Measurements from ENCODE around the gene XAF1.

The XAF1 gene, protein sequence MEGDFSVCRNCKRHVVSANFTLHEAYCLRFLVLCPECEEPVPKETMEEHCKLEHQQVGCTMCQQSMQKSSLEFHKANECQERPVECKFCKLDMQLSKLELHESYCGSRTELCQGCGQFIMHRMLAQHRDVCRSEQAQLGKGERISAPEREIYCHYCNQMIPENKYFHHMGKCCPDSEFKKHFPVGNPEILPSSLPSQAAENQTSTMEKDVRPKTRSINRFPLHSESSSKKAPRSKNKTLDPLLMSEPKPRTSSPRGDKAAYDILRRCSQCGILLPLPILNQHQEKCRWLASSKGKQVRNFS

DNA sequence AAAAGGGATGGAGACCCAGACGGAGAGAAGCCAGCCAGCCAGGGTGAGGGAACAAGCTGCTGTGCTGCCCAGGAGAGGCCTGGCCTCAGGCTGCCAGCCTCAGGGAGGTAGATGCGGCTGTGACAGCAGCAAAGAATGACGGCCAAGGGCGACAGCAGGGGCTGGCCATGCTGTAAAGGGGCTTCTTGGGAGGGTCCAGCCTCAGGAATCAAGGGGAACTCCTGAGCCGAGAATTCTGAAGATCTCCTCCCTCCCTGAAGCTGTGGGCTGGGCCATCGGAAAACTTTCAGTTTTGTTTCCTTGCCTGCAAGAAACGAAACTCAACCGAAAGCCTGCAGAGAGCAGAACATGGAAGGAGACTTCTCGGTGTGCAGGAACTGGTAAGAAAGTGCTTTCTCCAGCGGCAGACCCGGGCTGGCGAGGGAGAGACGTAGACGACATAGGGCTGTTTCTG is at the start of gene XAF1:
Gene XAF1 (plus strand): TSS at position 316 of the 454 bp plus-strand sequence. CDS start 33 bp downstream, at position 349.
- TF ChIP-seq CTCF (conservative IDR thresholded peaks at IDR 0.05; ENCODE audit: low read depth, low read length): no peak
- Histone ChIP-seq H3K4me3 (IDR thresholded peaks at IDR 0.05; ENCODE audit: insufficient read depth, low read depth, low read length) (no peak within 1 kb of the TSS), H3K36me3 (ENCODE audit: insufficient read depth) (no peaks in the 10 kb centered on the region), H3K27ac (no peak within 1 kb of the TSS), H2AFZ (ENCODE audit: low read depth) (peak within 1 kb of the TSS; percentile 38; the same call in 1 of the 2 replicates), H3K79me2 (ENCODE audit: insufficient read depth, low read depth) (no peaks in the 10 kb centered on the region), H3K9ac (peak within 1 kb of the TSS; percentile 18; the same call in 1 of the 2 replicates), H3K4me2 (peak within 1 kb of the TSS; percentile 17; the same call in 1 of the 2 replicates), H3K4me1 (ENCODE audit: low read depth, poor library complexity, severe bottlenecking) (no peaks in the 10 kb centered on the region), H4K20me1 (ENCODE audit: insufficient read depth) (no peaks in the 10 kb centered on the region), H3K27me3 (ENCODE audit: insufficient read depth, low read depth) (no peaks in the 10 kb centered on the region)

DNA sequence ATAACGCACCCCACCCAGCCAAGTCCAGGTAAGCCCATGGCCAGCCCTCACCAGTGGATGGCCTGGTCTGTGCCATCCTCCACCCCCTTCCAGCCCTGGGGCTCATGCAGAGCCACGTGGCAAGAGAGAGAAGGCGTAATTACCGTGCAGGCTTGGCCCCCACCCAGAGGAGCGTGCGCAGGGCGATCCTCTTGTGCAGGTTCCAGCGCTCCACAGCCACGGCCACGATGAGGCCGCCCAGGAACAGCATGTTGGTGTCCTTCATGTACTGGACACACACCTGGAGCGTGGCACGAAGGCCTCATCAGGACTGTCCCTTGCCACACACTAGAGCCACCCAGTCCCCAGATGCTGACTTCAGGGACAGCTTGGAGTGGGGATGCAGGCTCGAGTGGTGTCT is 49.3 kb upstream of the XAF1 start:
- Histone ChIP-seq H3K4me3 (IDR thresholded peaks at IDR 0.05; ENCODE audit: insufficient read depth, low read depth, low read length) (no peak overlapping the region), H3K79me2 (ENCODE audit: insufficient read depth, low read depth) (no peaks in the 10 kb centered on the region), H3K4me2 (no peak overlapping the region), H3K27me3 (ENCODE audit: insufficient read depth, low read depth) (no peaks in the 10 kb centered on the region), H2AFZ (ENCODE audit: low read depth) (no peak overlapping the region), H3K36me3 (ENCODE audit: insufficient read depth) (no peaks in the 10 kb centered on the region), H3K27ac (no peak overlapping the region), H3K4me1 (ENCODE audit: low read depth, poor library complexity, severe bottlenecking) (no peaks in the 10 kb centered on the region), H4K20me1 (ENCODE audit: insufficient read depth) (no peaks in the 10 kb centered on the region), H3K9ac (no peak overlapping the region)
- no peak for TF ChIP-seq CTCF (conservative IDR thresholded peaks at IDR 0.05; ENCODE audit: low read depth, low read length)

DNA sequence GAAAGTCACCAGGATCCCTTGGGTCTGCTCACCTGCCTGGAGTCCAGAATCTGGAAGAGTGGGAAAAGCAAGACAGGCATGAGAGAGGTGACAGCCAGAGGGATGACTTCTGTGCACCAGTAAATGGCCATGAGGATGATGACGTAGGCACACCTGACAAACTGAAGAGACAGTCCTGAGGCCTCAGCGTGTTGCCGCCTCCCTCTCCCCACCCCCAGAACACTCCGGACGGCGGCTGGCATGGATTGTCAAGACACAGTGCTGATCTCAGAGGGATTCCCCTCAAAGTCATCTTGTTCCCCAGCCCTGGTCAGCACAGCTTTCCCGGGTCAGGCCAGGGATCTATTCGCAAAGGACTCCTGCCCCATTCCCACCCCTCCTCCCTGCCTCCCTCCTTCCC is 48.9 kb upstream of the XAF1 start:
- H3K4me2 ChIP-seq: no peak overlapping the region
- no peaks in the 10 kb centered on the region for H3K27me3 ChIP-seq (ENCODE audit: insufficient read depth, low read depth)
- TF ChIP-seq CTCF (conservative IDR thresholded peaks at IDR 0.05; ENCODE audit: low read depth, low read length): no peak
- H3K4me3 ChIP-seq (IDR thresholded peaks at IDR 0.05; ENCODE audit: insufficient read depth, low read depth, low read length): no peak overlapping the region
- H3K27ac ChIP-seq: no peak overlapping the region
- no peak overlapping the region for H3K9ac ChIP-seq
- H3K36me3 ChIP-seq (ENCODE audit: insufficient read depth): no peaks in the 10 kb centered on the region
- no peaks in the 10 kb centered on the region for H4K20me1 ChIP-seq (ENCODE audit: insufficient read depth)
- H3K4me1 ChIP-seq (ENCODE audit: low read depth, poor library complexity, severe bottlenecking): no peaks in the 10 kb centered on the region
- no peaks in the 10 kb centered on the region for H3K79me2 ChIP-seq (ENCODE audit: insufficient read depth, low read depth)
- no peak overlapping the region for H2AFZ ChIP-seq (ENCODE audit: low read depth)

- no peak overlapping the region for H3K4me3 ChIP-seq (IDR thresholded peaks at IDR 0.05; ENCODE audit: insufficient read depth, low read depth, low read length)
Observed at GRCh38 chr17:6708357-6708961, 47.4 kb upstream of the XAF1 start.

More at GRCh38 chr17:6708357-6708961, 47.4 kb upstream of the XAF1 start:
- no peak overlapping the region for H3K27ac ChIP-seq
- TF ChIP-seq CTCF (conservative IDR thresholded peaks at IDR 0.05; ENCODE audit: low read depth, low read length): no peak
- H3K27me3 ChIP-seq (ENCODE audit: insufficient read depth, low read depth): no peaks in the 10 kb centered on the region
- H3K9ac ChIP-seq: no peak overlapping the region
- no peak overlapping the region for H2AFZ ChIP-seq (ENCODE audit: low read depth)
- no peaks in the 10 kb centered on the region for H4K20me1 ChIP-seq (ENCODE audit: insufficient read depth)
- H3K4me1 ChIP-seq (ENCODE audit: low read depth, poor library complexity, severe bottlenecking): no peaks in the 10 kb centered on the region
- no peaks in the 10 kb centered on the region for H3K36me3 ChIP-seq (ENCODE audit: insufficient read depth)
- no peaks in the 10 kb centered on the region for H3K79me2 ChIP-seq (ENCODE audit: insufficient read depth, low read depth)
- H3K4me2 ChIP-seq: no peak overlapping the region
